AG09309 (cell line): ENCODE measurements around the gene GALNT15.

ENCODE experiments used
- DNase-seq: peaks from one replicate; pipeline ENCODE4 v3.0.0-alpha.2; 2010; ENCODE audit warnings: low read depth
- H3K4me3 ChIP-seq: 2 replicates; pipeline ENCODE4 v1.5.1; 2011; ENCODE audit warnings: mild to moderate bottlenecking, low read depth, low read length, moderate library complexity; ENCODE audit not compliant: control insufficient read depth
- CTCF ChIP-seq: IDR thresholded peaks from 2 replicates; pipeline ENCODE4 v1.5.1; 2011; ENCODE audit warnings: mild to moderate bottlenecking, low read depth, low read length, inconsistent platforms; ENCODE audit not compliant: insufficient read depth, control insufficient read depth; ENCODE audit errors: missing control alignments

The GALNT15 gene

GRCh38 chr3:16265455-16265786 lies 90.9 kb downstream of the GALNT15 start:
- DNase-seq, result no peak
- TF ChIP-seq CTCF, result no peak
- peak overlapping the region; percentile 92 for H3K4me3 ChIP-seq

GRCh38 chr3:16266714-16267113 lies 92.2 kb downstream of the GALNT15 start:
- no peak for DNase-seq
- no peak overlapping the region for H3K4me3 ChIP-seq
- no peak for TF ChIP-seq CTCF

DNA sequence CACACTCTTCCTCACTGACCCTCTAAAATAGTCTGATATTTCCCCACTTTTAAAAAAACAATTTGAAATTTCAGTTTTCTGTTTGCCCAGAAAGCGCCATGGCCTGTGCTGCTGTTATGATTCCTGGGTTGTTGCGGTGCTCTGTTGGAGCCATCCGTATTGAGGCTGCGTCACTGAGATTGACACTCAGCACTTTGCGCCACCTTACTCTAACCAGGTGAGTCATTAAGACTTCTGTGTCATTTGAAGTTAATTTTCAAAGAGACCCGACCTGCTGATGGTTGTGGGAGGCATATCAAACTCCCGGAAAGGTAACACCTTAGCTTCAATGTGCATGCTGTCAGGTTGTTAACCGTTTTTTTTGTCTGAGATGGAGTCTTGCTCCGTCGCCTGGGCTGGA lies 96.4 kb downstream of the GALNT15 start:
- no peak for DNase-seq
- no peak for TF ChIP-seq CTCF
- no peak overlapping the region for H3K4me3 ChIP-seq

DNA sequence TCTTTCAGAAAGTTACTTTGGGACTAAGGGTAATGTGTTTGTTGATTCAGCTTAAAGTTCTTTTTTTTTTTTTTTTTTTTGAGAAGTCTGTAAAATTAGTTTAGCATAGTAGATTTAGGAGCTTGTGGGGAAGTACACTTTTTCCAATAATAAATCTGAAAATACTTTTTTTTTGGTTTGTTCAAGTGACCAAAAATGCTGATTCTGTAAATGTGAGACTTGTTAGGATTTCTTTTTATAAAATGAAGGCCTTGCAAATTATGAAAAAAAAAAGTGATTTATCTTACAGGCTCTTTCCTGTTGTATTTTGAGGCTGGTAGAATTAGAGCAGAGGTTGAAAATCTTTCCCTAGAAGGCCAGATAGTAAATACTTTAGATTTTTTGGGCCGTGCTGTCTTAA lies 98.1 kb downstream of the GALNT15 start:
- no peak for DNase-seq
- H3K4me3 ChIP-seq, result no peak overlapping the region
- TF ChIP-seq CTCF, result no peak

DNA sequence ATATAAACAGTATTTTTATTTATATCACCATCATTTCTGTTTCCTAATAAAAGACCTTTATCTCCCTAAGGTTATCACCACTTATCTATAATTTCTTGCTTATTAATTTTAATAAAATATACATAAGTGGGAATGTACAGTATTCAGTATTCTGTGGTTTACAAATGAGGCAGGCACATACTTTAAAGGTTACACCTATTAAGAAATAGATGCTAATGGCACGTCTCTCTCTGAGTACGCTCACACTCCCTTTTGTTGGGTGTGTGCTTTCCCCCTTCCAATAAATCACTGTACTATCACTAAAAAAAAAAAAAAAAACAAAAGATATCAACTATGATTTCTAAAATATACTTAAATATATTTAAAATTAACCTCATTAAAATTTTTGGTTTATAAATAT lies 99.4 kb downstream of the GALNT15 start:
- TF ChIP-seq CTCF, result no peak
- DNase-seq, result no peak

DNA sequence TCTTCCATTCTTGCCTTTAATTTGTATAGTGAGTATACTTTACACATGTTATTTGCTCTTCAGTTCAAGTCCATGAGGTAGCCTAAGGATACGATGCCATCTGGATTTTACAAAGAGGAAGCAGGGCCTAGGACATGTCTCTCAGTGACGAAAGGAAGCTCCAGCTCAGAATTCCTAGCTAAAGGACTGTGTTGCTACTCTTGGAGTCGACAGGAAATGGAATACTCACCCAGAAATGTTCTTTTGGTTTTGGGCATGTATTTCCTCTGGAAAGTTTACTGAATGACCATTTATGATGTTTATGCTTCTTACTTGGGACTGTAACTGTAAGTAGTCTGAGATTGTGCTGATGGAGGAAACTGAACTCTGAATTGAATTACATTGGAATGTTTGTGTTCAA lies 103.0 kb downstream of the GALNT15 start:
- TF ChIP-seq CTCF, result no peak
- no peak for DNase-seq
- H3K4me3 ChIP-seq, result no peak overlapping the region

More for the DNA sequence above, 99.4 kb downstream of the GALNT15 start:
- H3K4me3 ChIP-seq, result no peak overlapping the region

DNA sequence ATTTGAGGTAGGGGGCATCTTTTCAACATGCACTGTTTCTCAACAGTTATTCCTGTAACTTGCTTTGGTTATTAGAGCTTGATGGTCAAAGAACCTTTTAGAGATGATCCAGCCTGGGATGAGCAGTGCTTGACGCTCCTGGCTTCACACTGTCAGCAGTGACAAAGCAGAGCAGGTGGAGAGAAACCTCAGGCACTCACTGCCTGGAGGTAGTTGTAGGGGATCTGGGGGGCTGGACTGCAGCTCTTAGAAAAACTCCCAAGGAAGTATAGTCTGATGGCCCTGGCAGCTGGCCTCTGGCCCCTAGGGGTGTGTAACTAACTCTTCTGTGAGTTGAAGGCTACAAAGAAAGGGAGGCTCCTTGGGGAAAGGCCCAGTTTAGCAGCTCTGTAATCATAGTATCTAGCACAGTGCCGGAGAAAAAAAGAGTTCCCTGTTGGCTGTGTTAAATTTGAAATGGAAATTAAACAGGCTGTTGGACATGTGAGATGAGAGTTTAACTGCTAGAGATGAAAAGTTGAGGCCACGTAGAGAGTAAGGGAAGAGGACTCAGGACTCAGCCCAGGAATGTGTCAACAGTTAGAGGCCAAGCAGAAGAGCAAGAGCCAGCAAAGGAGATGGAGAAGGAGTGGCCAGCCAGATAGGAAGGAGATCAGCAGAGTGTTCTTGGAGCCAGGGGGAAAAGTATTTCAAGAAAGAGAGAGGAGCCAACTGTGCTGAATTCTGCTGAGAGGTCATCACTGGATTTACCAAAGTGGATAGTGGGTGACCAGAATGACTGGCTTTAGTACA lies 104.7 kb downstream of the GALNT15 start:
- DNase-seq, result no peak
- H3K4me3 ChIP-seq, result no peak overlapping the region
- no peak for TF ChIP-seq CTCF
